GM18951 (cell line): Measurements from ENCODE around the gene CCR5AS.

Source experiments
- POLR2A ChIP-seq: IDR thresholded peaks from 4 replicates; pipeline ENCODE4 v1.6.1; 2011; ENCODE audit warnings: mild to moderate bottlenecking; ENCODE audit not compliant: insufficient read length, insufficient read depth; ENCODE audit errors: extremely low read depth
- in situ Hi-C: fragments of 300-500 bp; cut with MboI; formaldehyde crosslinking; loops from one replicate; pipeline ENCODE4 v1.12.0; 2022; ENCODE audit warnings: low sequenced_read_pairs, mixed read lengths, inconsistent platforms; ENCODE audit not compliant: unreplicated experiment

CCR5AS gene

DNA sequence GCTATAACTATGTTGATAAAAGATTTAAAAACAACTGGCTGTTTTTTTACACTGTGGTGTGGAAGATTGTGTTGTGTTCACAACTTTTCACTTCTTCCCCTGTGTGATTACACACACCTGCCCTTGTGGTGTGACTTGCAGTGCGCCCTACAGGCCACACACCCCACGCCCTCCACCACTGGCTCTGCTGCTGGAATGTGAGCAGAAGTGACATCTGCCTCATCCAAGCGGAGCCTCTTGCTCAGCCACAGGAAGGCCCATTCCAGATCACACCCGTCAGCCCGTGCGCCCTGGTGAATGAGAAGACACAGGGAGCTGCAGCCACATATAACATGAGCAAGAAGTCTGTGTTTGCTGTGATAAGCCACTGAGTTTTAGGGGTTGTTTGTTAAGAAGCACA, 46.0 kb downstream of the CCR5AS start:
- no peak for TF ChIP-seq POLR2A
- in situ Hi-C loops, result no loop called here

DNA sequence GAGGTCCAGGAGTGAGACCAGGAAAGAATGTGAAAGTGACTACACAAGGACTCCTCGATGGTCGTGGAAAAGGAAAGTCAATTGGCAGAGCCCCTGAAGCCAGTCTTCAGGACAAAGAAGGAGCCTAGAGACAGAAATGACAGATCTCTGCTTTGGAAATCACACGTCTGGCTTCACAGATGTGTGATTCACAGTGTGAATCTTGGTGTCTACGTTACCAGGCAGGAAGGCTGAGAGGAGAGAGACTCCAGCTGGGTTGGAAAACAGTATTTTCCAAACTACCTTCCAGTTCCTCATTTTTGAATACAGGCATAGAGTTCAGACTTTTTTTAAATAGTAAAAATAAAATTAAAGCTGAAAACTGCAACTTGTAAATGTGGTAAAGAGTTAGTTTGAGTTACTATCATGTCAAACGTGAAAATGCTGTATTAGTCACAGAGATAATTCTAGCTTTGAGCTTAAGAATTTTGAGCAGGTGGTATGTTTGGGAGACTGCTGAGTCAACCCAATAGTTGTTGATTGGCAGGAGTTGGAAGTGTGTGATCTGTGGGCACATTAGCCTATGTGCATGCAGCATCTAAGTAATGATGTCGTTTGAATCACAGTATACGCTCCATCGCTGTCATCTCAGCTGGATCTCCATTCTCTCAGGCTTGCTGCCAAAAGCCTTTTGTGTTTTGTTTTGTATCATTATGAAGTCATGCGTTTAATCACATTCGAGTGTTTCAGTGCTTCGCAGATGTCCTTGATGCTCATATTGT, 47.0 kb downstream of the CCR5AS start:
- in situ Hi-C loops, result no loop called here

DNA sequence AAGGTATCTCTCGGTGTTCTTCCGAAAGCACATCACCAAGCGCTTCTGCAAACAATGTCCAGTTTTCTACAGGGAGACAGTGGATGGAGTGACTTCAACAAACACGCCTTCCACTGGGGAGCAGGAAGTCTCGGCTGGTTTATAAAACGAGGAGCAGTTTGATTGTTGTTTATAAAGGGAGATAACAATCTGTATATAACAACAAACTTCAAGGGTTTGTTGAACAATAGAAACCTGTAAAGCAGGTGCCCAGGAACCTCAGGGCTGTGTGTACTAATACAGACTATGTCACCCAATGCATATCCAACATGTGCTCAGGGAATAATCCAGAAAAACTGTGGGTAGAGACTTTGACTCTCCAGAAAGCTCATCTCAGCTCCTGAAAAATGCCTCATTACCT, 48.4 kb downstream of the CCR5AS start:
- in situ Hi-C loops, result no loop called here
- no peak for TF ChIP-seq POLR2A

More for the DNA sequence above, 47.0 kb downstream of the CCR5AS start:
- TF ChIP-seq POLR2A, result no peak

DNA sequence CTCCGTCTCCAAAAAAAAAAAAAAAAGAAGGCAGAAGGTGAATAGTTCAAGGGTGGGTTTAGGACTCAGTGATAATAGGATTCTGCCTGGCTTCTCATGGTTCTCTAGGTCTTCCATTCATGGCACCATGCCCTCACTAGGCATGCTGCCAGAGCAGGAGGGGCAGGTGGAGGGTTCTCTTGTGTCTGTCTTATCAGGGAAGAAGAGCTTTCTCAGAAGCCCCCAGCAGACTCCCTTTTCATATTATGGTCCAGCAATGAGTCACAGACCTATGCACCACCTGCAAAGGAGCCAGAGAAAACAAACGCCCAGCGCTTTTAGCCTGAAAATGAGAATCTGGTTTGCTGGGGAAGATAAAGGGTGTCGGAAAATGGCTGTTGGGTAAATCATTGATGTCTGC, 50.0 kb downstream of the CCR5AS start:
- in situ Hi-C loops, result no loop called here
- no peak for TF ChIP-seq POLR2A

DNA sequence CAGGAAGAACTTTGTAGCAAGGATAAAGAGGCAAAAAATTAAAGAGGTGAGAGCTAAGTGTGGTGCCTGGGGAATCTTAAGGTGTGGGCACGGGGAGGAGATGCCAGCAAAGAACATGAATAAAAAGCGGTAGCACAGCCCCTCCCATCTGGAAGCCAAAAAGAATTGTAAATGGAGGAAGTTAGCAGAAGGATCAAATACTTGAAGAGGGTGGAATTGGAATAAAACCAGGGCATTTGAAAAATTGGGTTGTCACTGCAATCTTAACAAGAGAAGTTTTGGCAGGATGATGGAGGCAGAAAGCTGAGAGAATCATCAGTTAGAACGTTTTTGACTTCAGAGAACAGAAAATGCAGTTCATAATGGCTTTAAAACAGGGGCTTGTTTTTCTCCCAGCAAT, 50.6 kb downstream of the CCR5AS start:
- in situ Hi-C loops, result no loop called here
- no peak for TF ChIP-seq POLR2A

DNA sequence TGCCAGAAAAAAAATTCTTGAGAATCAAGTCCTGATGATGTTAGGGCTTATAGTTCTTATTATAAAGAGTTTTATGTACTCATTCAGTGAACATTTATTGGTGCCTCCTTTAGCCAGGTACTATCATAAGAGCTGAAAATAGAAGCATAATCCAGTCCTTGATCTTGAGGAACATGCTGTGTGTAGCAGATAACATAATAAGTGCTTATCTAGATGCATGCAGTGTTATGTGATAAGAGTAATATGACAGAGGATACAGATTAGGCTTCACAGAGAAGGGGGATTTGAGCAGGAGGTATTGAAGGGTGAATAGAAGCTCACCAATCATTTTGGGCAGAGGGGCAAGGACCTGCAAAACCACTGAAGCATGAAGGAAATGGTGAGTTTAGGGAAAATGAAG, 51.9 kb downstream of the CCR5AS start:
- in situ Hi-C loops, result loop anchor here (5.0 kb wide), 1 partner anchor 268 kb away; no protein-coding TSS in a partner anchor
- TF ChIP-seq POLR2A, result no peak

DNA sequence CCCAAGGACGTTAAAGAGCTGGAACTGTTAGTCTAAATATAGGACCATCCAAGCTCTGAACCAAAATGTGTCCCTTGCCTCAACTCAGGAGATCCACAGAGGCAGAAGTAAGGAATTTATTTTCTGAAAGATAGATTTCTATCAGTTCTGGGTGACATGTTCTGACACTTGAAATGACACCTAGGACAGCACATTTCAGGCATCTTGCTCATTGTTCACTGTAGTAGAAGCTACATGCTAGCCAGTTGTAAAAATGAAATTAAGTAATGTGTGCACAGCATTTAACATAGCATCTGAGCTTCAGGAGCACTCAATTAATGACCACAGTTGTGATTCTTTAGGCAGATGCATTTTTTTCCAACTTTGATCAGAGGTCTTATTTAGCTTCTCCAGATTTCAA, 52.4 kb downstream of the CCR5AS start:
- no peak for TF ChIP-seq POLR2A
- in situ Hi-C loops, result loop anchor here (5.0 kb wide), 1 partner anchor 267 kb away; no protein-coding TSS in a partner anchor

DNA sequence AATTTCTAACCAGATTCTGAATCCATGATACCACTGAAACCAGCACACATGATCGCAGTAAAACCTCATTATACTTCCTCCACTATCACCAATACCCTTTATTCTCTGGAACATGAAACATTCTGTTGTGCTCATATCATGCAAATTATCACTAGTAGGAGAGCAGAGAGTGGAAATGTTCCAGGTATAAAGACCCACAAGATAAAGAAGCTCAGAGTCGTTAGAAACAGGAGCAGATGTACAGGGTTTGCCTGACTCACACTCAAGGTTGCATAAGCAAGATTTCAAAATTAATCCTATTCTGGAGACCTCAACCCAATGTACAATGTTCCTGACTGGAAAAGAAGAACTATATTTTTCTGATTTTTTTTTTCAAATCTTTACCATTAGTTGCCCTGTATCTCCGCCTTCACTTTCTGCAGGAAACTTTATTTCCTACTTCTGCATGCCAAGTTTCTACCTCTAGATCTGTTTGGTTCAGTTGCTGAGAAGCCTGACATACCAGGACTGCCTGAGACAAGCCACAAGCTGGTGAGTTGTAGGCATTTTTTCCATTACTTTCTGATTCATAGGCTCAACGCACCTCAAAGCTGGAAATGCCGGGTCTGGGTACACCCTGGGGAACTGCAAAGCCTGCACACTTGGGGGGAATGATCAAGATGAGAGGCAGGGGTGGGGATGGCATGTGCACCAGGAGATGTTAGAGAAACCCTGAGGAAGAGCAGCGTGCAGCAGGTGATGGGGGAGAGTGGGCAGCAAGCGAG, 53.0 kb downstream of the CCR5AS start, which contains the start of gene CCR2:
Gene CCR2, plus strand, starts transcription at position 465 of the 764 bp plus-strand sequence. CDS start 3,417 bp downstream, outside the sequence.
- no peak for TF ChIP-seq POLR2A
- in situ Hi-C loops, result loop anchor here (5.0 kb wide), 1 partner anchor 267 kb away; no protein-coding TSS in a partner anchor

DNA sequence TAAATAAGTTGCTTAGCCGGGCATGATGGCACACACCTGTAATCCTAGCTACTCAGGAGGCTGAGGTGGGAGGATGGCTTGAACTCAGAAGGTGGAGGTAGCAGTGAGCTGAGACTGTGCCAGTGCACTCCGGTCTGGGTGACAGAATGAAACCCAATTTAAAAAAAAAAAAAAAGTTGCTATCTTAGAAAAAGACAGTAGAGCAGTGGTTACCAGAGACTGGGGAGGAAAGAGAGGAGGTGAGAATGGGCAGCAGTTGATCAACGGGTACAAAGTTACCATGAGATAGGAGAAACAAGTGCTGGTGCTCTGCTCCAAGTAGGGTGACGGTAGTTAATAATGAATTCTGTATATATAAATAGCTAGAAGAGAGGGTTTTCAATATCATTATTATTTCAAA, 53.8 kb downstream of the CCR5AS start:
- no peak for TF ChIP-seq POLR2A
- in situ Hi-C loops, result loop anchor here (5.0 kb wide), 1 partner anchor 266 kb away; no protein-coding TSS in a partner anchor

DNA sequence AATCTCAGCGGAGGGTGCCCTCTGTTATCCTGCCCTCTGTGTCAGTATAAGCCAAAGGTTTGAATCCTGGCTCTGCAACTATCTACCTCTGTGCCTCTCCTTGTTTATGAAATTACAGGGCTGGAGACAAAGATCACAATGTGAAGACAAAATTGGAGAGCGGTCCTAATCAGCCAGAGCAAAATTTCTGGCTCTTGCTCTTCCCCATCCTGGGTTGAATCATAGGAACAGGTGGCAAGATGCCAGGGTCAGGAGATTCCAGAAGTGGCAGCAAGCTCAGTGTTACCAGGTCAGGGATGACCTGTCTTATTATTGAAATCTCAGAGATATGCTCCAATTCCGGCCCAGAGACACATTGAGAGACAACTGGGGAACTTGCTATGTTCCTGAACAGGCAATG, 55.2 kb downstream of the CCR5AS start:
- in situ Hi-C loops, result loop anchor here (5.0 kb wide), 1 partner anchor 264 kb away; no protein-coding TSS in a partner anchor
- TF ChIP-seq POLR2A, result no peak

DNA sequence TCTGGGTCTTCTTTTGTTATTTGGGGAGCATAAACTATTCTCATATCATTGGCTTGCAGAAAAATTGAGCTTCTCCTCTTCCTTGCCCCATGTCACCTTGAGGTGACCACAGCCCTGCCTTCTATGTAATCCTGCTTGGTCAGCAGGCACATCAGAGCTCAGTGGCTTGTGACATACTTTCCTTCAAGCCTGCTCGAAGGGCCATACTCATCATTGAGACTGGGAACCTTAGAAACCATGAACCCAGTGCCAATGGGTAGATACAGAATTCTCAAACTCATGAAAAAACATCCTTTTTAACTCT, 56.7 kb downstream of the CCR5AS start:
- no peak for TF ChIP-seq POLR2A
- in situ Hi-C loops, result loop anchor here (5.0 kb wide), 1 partner anchor 263 kb away; no protein-coding TSS in a partner anchor

DNA sequence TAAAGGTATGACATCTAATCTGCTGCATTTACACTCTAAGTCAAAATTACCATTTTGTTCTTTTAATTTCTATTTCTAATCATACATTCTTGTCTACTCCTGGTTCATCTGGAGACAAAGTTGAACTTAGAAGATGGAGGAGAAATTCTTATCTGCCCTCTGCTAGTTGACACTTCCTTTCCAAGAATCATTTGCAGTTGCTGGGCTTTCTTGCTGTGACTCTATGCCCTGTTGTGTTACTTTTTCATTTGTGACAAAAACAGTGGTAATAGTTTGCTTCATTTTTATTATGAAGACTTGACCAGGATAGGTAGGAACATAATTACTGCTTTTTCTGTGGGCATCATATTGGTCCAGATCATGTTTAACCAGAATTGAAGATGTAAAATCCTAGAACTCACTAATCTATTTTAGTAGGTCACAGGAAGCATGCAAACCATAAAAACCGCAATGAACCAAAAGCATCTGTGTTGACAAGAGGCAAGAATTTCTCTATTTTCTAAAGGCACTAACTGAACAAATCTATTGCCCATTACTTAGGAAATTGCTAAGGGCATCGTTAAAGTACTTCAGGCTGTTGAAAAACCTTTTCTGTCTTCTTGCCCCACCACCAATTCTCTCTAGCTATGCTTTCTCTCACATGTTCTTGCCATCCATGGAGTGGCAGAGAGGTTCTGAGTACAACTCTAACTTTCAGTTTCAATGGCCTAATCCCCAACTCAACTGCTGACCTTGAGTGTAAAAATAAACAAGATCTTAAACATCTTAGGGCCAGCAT, 57.2 kb downstream of the CCR5AS start:
- in situ Hi-C loops, result loop anchor here (5.0 kb wide), 1 partner anchor 262 kb away; no protein-coding TSS in a partner anchor

More for the DNA sequence above, 57.2 kb downstream of the CCR5AS start:
- no peak for TF ChIP-seq POLR2A
